Endothelial cell of umbilical vein (primary cell): ENCODE results near the gene TMEM35B. TPM values are rescaled to one million over a fixed set of nuclear protein-coding genes. Genes with fewer than 3 reads are reported as not detected.

Experiments used
- BruUV-seq: library from RNA; stranded (reverse); fragments of 400-500 nt; replicated peaks from 2 replicates; lab custom pipeline; 2021; lab: Mats Ljungman, UMichigan
- CTCF ChIA-PET: fragments of 300-600, 350-600 bp; sonication (Branson Sonifier 250); formaldehyde crosslinking; loops from one replicate; lab custom pipeline; 2021; ENCODE audit warnings: antibody characterized with exemption, inconsistent platforms; lab: Charles Lee
- POLR2A ChIA-PET: fragments of 300-600, 350-600 bp; sonication (Branson Sonifier 250); formaldehyde crosslinking; loops from one replicate; lab custom pipeline; 2021; ENCODE audit warnings: antibody characterized with exemption, inconsistent platforms; lab: Charles Lee
- DNase-seq: peaks from one replicate; pipeline ENCODE4 v3.0.0-alpha.2; 2011; ENCODE audit warnings: low read depth, low spot score
- FAIRE-seq: peaks from 2 replicates; lab custom pipeline; 2011; peaks lifted over from hg19 to GRCh38; lab: Jason Lieb, UNC
- H2AFZ ChIP-seq: 2 replicates; pipeline ENCODE4 v1.6.0; 2012; ENCODE audit warnings: low read depth, low read length, control low read depth, inconsistent platforms
- H3K27ac ChIP-seq: 2 replicates; pipeline ENCODE4 v1.5.1; 2011; ENCODE audit warnings: low read depth, mild to moderate bottlenecking, control low read depth, low read length, moderate library complexity; ENCODE audit not compliant: insufficient read depth
- H3K27me3 ChIP-seq, 2 experiments: 2 replicates each; pipeline versions ENCODE4 v1.6.0 to v1.6.1; 2011; ENCODE audit warnings: low read length in 2 of 2, mixed read lengths in 1 of 2; ENCODE audit not compliant: control insufficient read depth in 2 of 2, insufficient read depth in 2 of 2
- H3K36me3 ChIP-seq, 2 experiments: 2 replicates in 1 of 2; 3 replicates in 1 of 2; pipeline ENCODE4 v1.5.1; 2011; ENCODE audit warnings: low read length in 2 of 2, mild to moderate bottlenecking in 1 of 2, moderate library complexity in 1 of 2; ENCODE audit not compliant: control insufficient read depth in 2 of 2, insufficient read depth in 2 of 2; ENCODE audit errors: extremely low read depth in 1 of 2
- H3K4me1 ChIP-seq: 3 replicates; pipeline ENCODE4 v1.5.1; 2011; ENCODE audit warnings: mild to moderate bottlenecking, low read length; ENCODE audit not compliant: control insufficient read depth, insufficient read depth; ENCODE audit errors: extremely low read depth
- H3K4me2 ChIP-seq: 2 replicates; pipeline ENCODE4 v1.6.1; 2011; ENCODE audit warnings: low read length, control low read depth, mixed read lengths; ENCODE audit not compliant: insufficient read depth
- H3K4me3 ChIP-seq, 3 experiments: fragments of 200-600 bp in 1 of 3; sonication (generic), shearing (Covaris generic) in 1 of 3; replicated peaks in 1 of 3; 2 replicates each; pipeline ENCODE4 v1.5.1; 2011 to 2016; ENCODE audit warnings: control low read depth in 3 of 3, low read length in 3 of 3, mild to moderate bottlenecking in 2 of 3, inconsistent platforms in 1 of 3, low read depth in 1 of 3, moderate library complexity in 1 of 3; ENCODE audit not compliant: insufficient read depth in 1 of 3
- H3K79me2 ChIP-seq: 2 replicates; pipeline ENCODE4 v1.6.0; 2012; ENCODE audit warnings: low read length, inconsistent platforms; ENCODE audit not compliant: control insufficient read depth, insufficient read depth
- H3K9ac ChIP-seq: replicated peaks from 2 replicates; pipeline ENCODE3; 2011; ENCODE audit warnings: low read length, control low read depth; ENCODE audit not compliant: insufficient read depth; ENCODE audit errors: extremely low read depth
- H3K9me1 ChIP-seq: replicated peaks from 3 replicates; pipeline ENCODE4 v1.6.0; 2011; ENCODE audit warnings: mild to moderate bottlenecking, low read length; ENCODE audit not compliant: control insufficient read depth, insufficient read depth; ENCODE audit errors: extremely low read depth
- H3K9me3 ChIP-seq: replicated peaks from 2 replicates; pipeline ENCODE4 v1.5.1; 2012; ENCODE audit warnings: low read length, inconsistent platforms; ENCODE audit not compliant: control insufficient read depth, insufficient read depth
- H4K20me1 ChIP-seq: replicated peaks from 2 replicates; pipeline ENCODE3; 2011; ENCODE audit warnings: mild to moderate bottlenecking, low read length; ENCODE audit not compliant: control insufficient read depth, insufficient read depth; ENCODE audit errors: extremely low read depth
- EZH2 ChIP-seq: IDR thresholded peaks from 2 replicates; pipeline ENCODE4 v1.6.1; 2012; ENCODE audit warnings: borderline replicate concordance, low read depth, mild to moderate bottlenecking, moderate library complexity, low read length, inconsistent platforms; ENCODE audit not compliant: severe bottlenecking
- GATA2 ChIP-seq: IDR thresholded peaks from 2 replicates; pipeline ENCODE4 v1.7.0; 2011; ENCODE audit warnings: low read depth, mild to moderate bottlenecking, moderate library complexity, mixed read lengths, low read length; ENCODE audit not compliant: insufficient read length, insufficient read depth
- JUN ChIP-seq: IDR thresholded peaks from 2 replicates; pipeline ENCODE4 v1.6.1; 2011; ENCODE audit warnings: borderline replicate concordance, low read depth; ENCODE audit not compliant: insufficient read length, insufficient read depth
- POLR2AphosphoS5 ChIP-seq: IDR thresholded peaks from 2 replicates; pipeline ENCODE4 v1.6.1; 2012; ENCODE audit warnings: low read depth, mild to moderate bottlenecking, control low read depth, low read length, moderate library complexity; ENCODE audit not compliant: insufficient read depth
- dilution Hi-C: fragments of 300-500 bp; cut with MboI; formaldehyde crosslinking; loops from one replicate; pipeline ENCODE4 v1.15.0; 2019; ENCODE audit warnings: low sequenced_read_pairs; ENCODE audit not compliant: extremely low pct_ligation_motif_present
- intact Hi-C: fragments of 100-400 bp; cut with micrococcal nuclease; formaldehyde crosslinking; loops from one replicate; pipeline ENCODE4 v1.10.0; 2022
- polyA plus RNA-seq, 4 experiments: library from polyadenylated mRNA; depleted of rRNA in 3 of 4; stranded (reverse) in 3 of 4; unstranded in 1 of 4; fragments of >200 nt; gene quantifications; 2 replicates each; pipeline versions ENCODE4 v1.2.1 to v1.2.3, GENCODE V29; 2011 to 2012; ENCODE audit warnings: missing spikeins in 1 of 4
- total RNA-seq: library from RNA; stranded (reverse); gene quantifications from 2 replicates; pipeline ENCODE4 v1.2.3, GENCODE V29; 2021

The TMEM35B gene
- total and polyA plus RNA-seq, 2 donors (not counting 3 experiments of a cell fraction or from before 2014, with no cell fraction given), result 18.7 to 46.2 TPM

GRCh38 chr1:35005711-35006110 lies 20.6 kb upstream of the TMEM35B start:
- dilution Hi-C loops, result no loop called here
- Histone ChIP-seq H2AFZ (no peak overlapping the region), H3K4me3 (no peak overlapping the region), H3K36me3 (peaks cover 9% of the 10 kb centered on the region in 2 experiments), H3K79me2 (no peaks in the 10 kb centered on the region), H3K4me1 (no peaks in the 10 kb centered on the region), H3K27ac (no peak overlapping the region), H4K20me1 (no peaks in the 10 kb centered on the region), H3K9me1 (no peaks in the 10 kb centered on the region), H3K9me3 (no peaks in the 10 kb centered on the region), H3K9ac (no peak overlapping the region), H3K27me3 (no peaks in the 10 kb centered on the region), H3K4me2 (no peak overlapping the region)
- DNase-seq (no peak), FAIRE-seq (peak; percentile 28)
- TF ChIP-seq POLR2AphosphoS5 (no peak), GATA2 (no peak), JUN (no peak)
- CTCF ChIA-PET, result interaction anchor here (1.3 to 1.5 kb wide), 2 partner anchors 10 to 69 kb away, joined by 3 read pairs; no protein-coding TSS in a partner anchor
- POLR2A ChIA-PET, result no interaction called here
- intact Hi-C loops, result no loop called here
- BruUV-seq, result no TSS peak

GRCh38 chr1:35001743-35002142 lies 16.6 kb upstream of the TMEM35B start:
- Histone ChIP-seq H3K9me1 (no peaks in the 10 kb centered on the region), H2AFZ (no peak overlapping the region), H3K9me3 (no peaks in the 10 kb centered on the region), H3K9ac (no peak overlapping the region), H3K27ac (no peak overlapping the region), H3K79me2 (no peaks in the 10 kb centered on the region), H3K36me3 (peaks cover 4 to 7% of the 10 kb centered on the region in 2 experiments), H3K27me3 (no peaks in the 10 kb centered on the region), H4K20me1 (no peaks in the 10 kb centered on the region), H3K4me2 (no peak overlapping the region), H3K4me1 (no peaks in the 10 kb centered on the region), H3K4me3 (no peak overlapping the region)
- TF ChIP-seq POLR2AphosphoS5 (no peak), EZH2 (no peak)
- ChIA-PET POLR2A (no interaction called here), CTCF (no interaction called here)
- FAIRE-seq (peak; percentile 59), DNase-seq (no peak)
- BruUV-seq, result no TSS peak
- intact Hi-C loops (no loop called here), dilution Hi-C loops (no loop called here)
